ENCODE data around the gene DLAT.

DLAT gene

DNA sequence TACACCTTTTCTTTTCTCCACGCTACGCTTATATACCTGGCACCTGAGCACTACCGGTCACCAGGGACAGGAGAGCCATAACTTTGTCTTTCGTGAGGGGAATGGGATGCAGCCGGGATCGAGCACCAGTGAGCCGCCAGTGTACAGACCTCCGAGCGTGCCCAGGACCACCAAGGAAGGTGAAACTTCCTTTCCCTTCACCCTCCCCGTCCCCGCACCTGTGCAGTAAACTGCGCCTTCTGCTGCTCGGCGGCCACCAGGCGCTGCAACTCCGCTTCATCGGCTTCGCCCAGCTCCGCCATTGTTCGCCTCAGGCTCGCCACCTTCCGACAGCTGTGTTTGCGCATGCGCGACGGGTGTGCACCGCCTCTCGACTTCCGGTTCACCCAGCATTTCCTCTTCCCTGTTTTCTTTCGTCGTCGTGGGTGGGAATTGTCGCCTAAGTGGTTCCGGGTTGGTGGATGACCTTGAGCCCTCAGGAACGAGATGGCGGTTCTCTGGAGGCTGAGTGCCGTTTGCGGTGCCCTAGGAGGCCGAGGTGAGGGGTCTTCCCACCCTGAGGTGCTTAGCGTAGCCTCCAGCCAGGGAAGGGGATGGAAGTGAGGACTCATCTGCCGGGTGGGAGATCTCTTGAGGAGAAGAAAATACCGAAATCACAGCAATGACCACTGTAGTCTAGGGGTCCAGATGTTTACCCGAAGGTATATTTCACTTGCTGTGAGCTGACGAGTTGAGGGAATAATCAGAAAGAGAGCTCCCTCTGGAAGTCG, 61.4 kb downstream of the DLAT start, which contains the start of the genes SDHD and TIMM8B (continued):
- peak; percentile 47; the same call in 1 of the 2 replicates for TF ChIP-seq ZBTB21 (tag by site-specific recombination; IDR thresholded peaks at IDR 0.05)
- peak; percentile 21; the same call in 1 of the 2 replicates for TF ChIP-seq ZNF394 (tag by site-specific recombination; IDR thresholded peaks at IDR 0.05; ENCODE audit: borderline replicate concordance)
- peak; percentile 78 for TF ChIP-seq ZNF76 (tag by site-specific recombination; IDR thresholded peaks at IDR 0.05; ENCODE audit: borderline replicate concordance, low read depth)
- no peak for TF ChIP-seq ZNF776 (tag by site-specific recombination; IDR thresholded peaks at IDR 0.05; ENCODE audit: borderline replicate concordance)
- TF ChIP-seq, protein P1, sequence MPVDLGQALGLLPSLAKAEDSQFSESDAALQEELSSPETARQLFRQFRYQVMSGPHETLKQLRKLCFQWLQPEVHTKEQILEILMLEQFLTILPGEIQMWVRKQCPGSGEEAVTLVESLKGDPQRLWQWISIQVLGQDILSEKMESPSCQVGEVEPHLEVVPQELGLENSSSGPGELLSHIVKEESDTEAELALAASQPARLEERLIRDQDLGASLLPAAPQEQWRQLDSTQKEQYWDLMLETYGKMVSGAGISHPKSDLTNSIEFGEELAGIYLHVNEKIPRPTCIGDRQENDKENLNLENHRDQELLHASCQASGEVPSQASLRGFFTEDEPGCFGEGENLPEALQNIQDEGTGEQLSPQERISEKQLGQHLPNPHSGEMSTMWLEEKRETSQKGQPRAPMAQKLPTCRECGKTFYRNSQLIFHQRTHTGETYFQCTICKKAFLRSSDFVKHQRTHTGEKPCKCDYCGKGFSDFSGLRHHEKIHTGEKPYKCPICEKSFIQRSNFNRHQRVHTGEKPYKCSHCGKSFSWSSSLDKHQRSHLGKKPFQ (tag by site-specific recombination; IDR thresholded peaks at IDR 0.05) = peak; percentile 96
- 0 out of 2 replicates have a peak, but pooled peaks have one; percentile 43 for TF ChIP-seq ZBTB48 (tag by site-specific recombination; IDR thresholded peaks at IDR 0.05)
- peak; percentile 58; the same call in 1 of the 2 replicates for TF ChIP-seq ZNF501 (tag by site-specific recombination; IDR thresholded peaks at IDR 0.05)
- peak; percentile 91 for TF ChIP-seq YY2 (tag by site-specific recombination; IDR thresholded peaks at IDR 0.05)
- TF ChIP-seq ZNF423 (tag by site-specific recombination; IDR thresholded peaks at IDR 0.05) = peak; percentile 55; the same call in 1 of the 2 replicates
- TF ChIP-seq, protein P2, sequence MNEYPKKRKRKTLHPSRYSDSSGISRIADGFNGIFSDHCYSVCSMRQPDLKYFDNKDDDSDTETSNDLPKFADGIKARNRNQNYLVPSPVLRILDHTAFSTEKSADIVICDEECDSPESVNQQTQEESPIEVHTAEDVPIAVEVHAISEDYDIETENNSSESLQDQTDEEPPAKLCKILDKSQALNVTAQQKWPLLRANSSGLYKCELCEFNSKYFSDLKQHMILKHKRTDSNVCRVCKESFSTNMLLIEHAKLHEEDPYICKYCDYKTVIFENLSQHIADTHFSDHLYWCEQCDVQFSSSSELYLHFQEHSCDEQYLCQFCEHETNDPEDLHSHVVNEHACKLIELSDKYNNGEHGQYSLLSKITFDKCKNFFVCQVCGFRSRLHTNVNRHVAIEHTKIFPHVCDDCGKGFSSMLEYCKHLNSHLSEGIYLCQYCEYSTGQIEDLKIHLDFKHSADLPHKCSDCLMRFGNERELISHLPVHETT (tag by site-specific recombination; IDR thresholded peaks at IDR 0.05) = 0 out of 2 replicates have a peak, but pooled peaks have one; percentile 12
- TF ChIP-seq ZNF792 (tag by site-specific recombination; IDR thresholded peaks at IDR 0.05) = no peak
- peak; percentile 42 for TF ChIP-seq ZNF335 (tag by site-specific recombination; conservative IDR thresholded peaks at IDR 0.05)
- no peak for TF ChIP-seq KLF1 (tag by site-specific recombination; IDR thresholded peaks at IDR 0.05)
- no peak for TF ChIP-seq ZNF701 (tag by site-specific recombination; IDR thresholded peaks at IDR 0.05)
- TF ChIP-seq, protein P3, sequence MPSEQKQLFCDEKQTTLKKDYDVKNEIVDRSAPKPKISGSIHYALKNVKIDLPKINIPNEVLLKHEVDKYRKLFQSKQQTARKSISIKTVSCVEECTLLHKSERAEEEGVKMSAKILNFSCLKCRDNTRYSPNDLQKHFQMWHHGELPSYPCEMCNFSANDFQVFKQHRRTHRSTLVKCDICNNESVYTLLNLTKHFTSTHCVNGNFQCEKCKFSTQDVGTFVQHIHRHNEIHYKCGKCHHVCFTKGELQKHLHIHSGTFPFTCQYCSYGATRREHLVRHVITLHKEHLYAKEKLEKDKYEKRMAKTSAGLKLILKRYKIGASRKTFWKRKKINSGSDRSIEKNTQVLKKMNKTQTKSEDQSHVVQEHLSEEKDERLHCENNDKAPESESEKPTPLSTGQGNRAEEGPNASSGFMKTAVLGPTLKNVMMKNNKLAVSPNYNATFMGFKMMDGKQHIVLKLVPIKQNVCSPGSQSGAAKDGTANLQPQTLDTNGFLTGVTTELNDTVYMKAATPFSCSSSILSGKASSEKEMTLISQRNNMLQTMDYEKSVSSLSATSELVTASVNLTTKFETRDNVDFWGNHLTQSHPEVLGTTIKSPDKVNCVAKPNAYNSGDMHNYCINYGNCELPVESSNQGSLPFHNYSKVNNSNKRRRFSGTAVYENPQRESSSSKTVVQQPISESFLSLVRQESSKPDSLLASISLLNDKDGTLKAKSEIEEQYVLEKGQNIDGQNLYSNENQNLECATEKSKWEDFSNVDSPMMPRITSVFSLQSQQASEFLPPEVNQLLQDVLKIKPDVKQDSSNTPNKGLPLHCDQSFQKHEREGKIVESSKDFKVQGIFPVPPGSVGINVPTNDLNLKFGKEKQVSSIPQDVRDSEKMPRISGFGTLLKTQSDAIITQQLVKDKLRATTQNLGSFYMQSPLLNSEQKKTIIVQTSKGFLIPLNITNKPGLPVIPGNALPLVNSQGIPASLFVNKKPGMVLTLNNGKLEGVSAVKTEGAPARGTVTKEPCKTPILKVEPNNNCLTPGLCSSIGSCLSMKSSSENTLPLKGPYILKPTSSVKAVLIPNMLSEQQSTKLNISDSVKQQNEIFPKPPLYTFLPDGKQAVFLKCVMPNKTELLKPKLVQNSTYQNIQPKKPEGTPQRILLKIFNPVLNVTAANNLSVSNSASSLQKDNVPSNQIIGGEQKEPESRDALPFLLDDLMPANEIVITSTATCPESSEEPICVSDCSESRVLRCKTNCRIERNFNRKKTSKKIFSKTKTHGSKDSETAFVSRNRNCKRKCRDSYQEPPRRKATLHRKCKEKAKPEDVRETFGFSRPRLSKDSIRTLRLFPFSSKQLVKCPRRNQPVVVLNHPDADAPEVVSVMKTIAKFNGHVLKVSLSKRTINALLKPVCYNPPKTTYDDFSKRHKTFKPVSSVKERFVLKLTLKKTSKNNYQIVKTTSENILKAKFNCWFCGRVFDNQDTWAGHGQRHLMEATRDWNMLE (tag by site-specific recombination; conservative IDR thresholded peaks at IDR 0.05; ENCODE audit: low read depth) = peak; percentile 95
- 0 out of 2 replicates have a peak, but pooled peaks have one; percentile 14 for TF ChIP-seq REPIN1 (tag by site-specific recombination; IDR thresholded peaks at IDR 0.05; ENCODE audit: low read depth)

DNA sequence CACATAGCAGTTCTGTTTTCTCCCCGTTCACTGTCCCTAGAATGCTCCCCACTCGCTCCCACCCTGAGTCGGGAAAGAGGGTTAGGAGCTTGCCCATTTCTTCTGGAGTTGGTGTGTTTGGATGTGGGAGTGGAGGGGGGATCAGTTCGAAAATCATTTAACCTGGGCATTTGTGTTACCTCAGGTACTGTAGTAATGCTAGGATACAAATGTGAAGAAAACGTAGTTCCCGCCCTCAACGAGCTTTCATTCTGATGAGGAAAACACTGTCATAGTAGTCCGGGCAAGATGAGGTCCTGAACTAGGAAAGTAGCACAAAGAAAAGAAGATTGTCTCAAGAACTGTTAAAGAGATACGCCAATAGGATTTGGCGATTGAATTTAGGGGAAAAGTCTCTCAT, 62.0 kb downstream of the DLAT start:
- H3K9me3 ChIP-seq (ENCODE audit: control insufficient read depth, insufficient read depth, low read depth, low read length) = no peaks in the 10 kb centered on the region
- H3K4me3 ChIP-seq (ENCODE audit: low read depth, low read length) = peak overlapping the region; percentile 95
- H3K27ac ChIP-seq (ENCODE audit: extremely low read depth, low read depth, low read length) = no peak overlapping the region; the same call in 1 of the 2 replicates
- ChIA-PET CTCF (interaction anchor here (1.4 kb wide), 1 partner anchor 26 kb away, joined by 5 read pairs; no protein-coding TSS in a partner anchor), POLR2A (interaction anchor here (1.0 to 1.7 kb wide), 6 partner anchors 8 to 160 kb away, joined by 3 to 7 read pairs (median 4); partner anchors contain the start of genes NKAPD1 and PIH1D2)
- H3K36me3 ChIP-seq (ENCODE audit: control insufficient read depth in 2 of 2, insufficient read depth in 1 of 2, low read length in 2 of 2) = peaks cover 18 to 83% of the 10 kb centered on the region in 2 experiments
- H3K4me1 ChIP-seq (ENCODE audit: control insufficient read depth, insufficient read depth, low read length) = no peaks in the 10 kb centered on the region
- TF ChIP-seq, protein P4, sequence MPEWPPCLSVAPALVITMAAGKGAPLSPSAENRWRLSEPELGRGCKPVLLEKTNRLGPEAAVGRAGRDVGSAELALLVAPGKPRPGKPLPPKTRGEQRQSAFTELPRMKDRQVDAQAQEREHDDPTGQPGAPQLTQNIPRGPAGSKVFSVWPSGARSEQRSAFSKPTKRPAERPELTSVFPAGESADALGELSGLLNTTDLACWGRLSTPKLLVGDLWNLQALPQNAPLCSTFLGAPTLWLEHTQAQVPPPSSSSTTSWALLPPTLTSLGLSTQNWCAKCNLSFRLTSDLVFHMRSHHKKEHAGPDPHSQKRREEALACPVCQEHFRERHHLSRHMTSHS (tag by site-specific recombination; IDR thresholded peaks at IDR 0.05) = no peak
- no peak for TF ChIP-seq TRIM28 (IDR thresholded peaks at IDR 0.05; ENCODE audit: borderline replicate concordance, low read length)
- TF ChIP-seq ZNF416 (tag by site-specific recombination; IDR thresholded peaks at IDR 0.05) = no peak
- TF ChIP-seq SCRT2 (tag by site-specific recombination; IDR thresholded peaks at IDR 0.05) = no peak

Measured in HEK293 (cell line).